GM23338 (cell line): Measurements from ENCODE around the gene SHANK1. TPM values are rescaled to one million over a fixed set of nuclear protein-coding genes. Genes with fewer than 3 reads are reported as not detected.
A peak's percentile ranks its signal among the peaks of the same experiment; 100 is the strongest.

ENCODE experiments used
- ATAC-seq: fragments of 200-7000 bp; cut with Tn5 transposase; 3 replicates; pipeline ENCODE4 v1.9.1; 2020
- DNase-seq: peaks from one replicate; pipeline ENCODE4 v3.0.0-alpha.2; 2015; ENCODE audit warnings: low spot score
- H2AFZ ChIP-seq: fragments of 200-600 bp; sonication (generic); 2 replicates; pipeline ENCODE4 v1.8.0; 2016; ENCODE audit warnings: antibody characterized with exemption, mild to moderate bottlenecking, moderate library complexity
- H3F3A ChIP-seq: fragments of 200-600 bp; sonication (generic); replicated peaks from 2 replicates; pipeline ENCODE4 v1.8.0; 2017; ENCODE audit warnings: antibody characterized with exemption, mixed run types, low read depth
- H3K27ac ChIP-seq: fragments of 200-600 bp; sonication (generic); 2 replicates; pipeline ENCODE4 v1.6.1; 2016; ENCODE audit warnings: low read depth
- H3K27me3 ChIP-seq: fragments of 200-600 bp; sonication (generic); 2 replicates; pipeline ENCODE4 v1.8.0; 2016; ENCODE audit warnings: mild to moderate bottlenecking, mixed run types, moderate library complexity; ENCODE audit not compliant: insufficient read depth
- H3K36me3 ChIP-seq: fragments of 200-600 bp; sonication (generic); 2 replicates; pipeline ENCODE4 v1.8.0; 2016; ENCODE audit warnings: mild to moderate bottlenecking; ENCODE audit not compliant: insufficient read depth
- H3K4me1 ChIP-seq: fragments of 200-600 bp; sonication (generic); 2 replicates; pipeline ENCODE4 v1.8.0; 2016; ENCODE audit warnings: mild to moderate bottlenecking, moderate library complexity; ENCODE audit not compliant: insufficient read depth
- H3K4me2 ChIP-seq: fragments of 200-600 bp; sonication (generic); 2 replicates; pipeline ENCODE4 v1.7.1; 2017; ENCODE audit warnings: mixed run types
- H3K4me3 ChIP-seq: fragments of 200-600 bp; sonication (generic); 2 replicates; pipeline ENCODE4 v1.6.1; 2016; ENCODE audit warnings: mixed run types
- H3K79me2 ChIP-seq: fragments of 200-600 bp; sonication (generic); replicated peaks from 2 replicates; pipeline ENCODE4 v1.8.0; 2017; ENCODE audit warnings: mild to moderate bottlenecking; ENCODE audit not compliant: insufficient read depth
- H3K9me2 ChIP-seq: fragments of 200-600 bp; sonication (generic); 2 replicates; pipeline ENCODE4 v1.8.0; 2017; ENCODE audit not compliant: insufficient read depth
- H4K20me1 ChIP-seq: fragments of 200-600 bp; sonication (generic); replicated peaks from 2 replicates; pipeline ENCODE4 v1.8.0; 2017; ENCODE audit warnings: mild to moderate bottlenecking; ENCODE audit not compliant: insufficient read depth
- H3K27ac Mint-ChIP-seq: 2 replicates; pipeline ENCODE4 v1.8.0; 2020; ENCODE audit warnings: inconsistent platforms, mild to moderate bottlenecking, moderate library complexity, mixed read lengths
- H3K27me3 Mint-ChIP-seq: 3 replicates; pipeline ENCODE4 v1.8.0; 2022; ENCODE audit warnings: low read depth, mild to moderate bottlenecking, moderate library complexity, mixed read lengths, inconsistent platforms; ENCODE audit not compliant: insufficient read depth, poor library complexity
- H3K36me3 Mint-ChIP-seq: 3 replicates; pipeline ENCODE4 v1.8.0; 2021; ENCODE audit warnings: low read depth, mild to moderate bottlenecking, inconsistent platforms, moderate library complexity, mixed read lengths
- H3K4me1 Mint-ChIP-seq: 3 replicates; pipeline ENCODE4 v1.8.0; 2020; ENCODE audit warnings: mild to moderate bottlenecking, inconsistent platforms, mixed read lengths
- H3K4me3 Mint-ChIP-seq: 3 replicates; pipeline ENCODE4 v1.8.0; 2021; ENCODE audit warnings: moderate library complexity, mild to moderate bottlenecking, inconsistent platforms, mixed read lengths
- H3K9me3 Mint-ChIP-seq: 3 replicates; pipeline ENCODE4 v1.8.0; 2020; ENCODE audit warnings: moderate library complexity, mild to moderate bottlenecking, inconsistent platforms, mixed read lengths
- CREB1 ChIP-seq: fragments of 250-450 bp; sonication (Bioruptor Pico); IDR thresholded peaks from 2 replicates; pipeline ENCODE4 v1.5.0; 2020; ENCODE audit warnings: low read depth, mild to moderate bottlenecking, moderate library complexity
- EZH2phosphoT487 ChIP-seq: fragments of 200-600 bp; sonication (generic); IDR thresholded peaks from one replicate; pipeline ENCODE4 v1.8.1; 2018; ENCODE audit warnings: antibody characterized with exemption; ENCODE audit not compliant: unreplicated experiment
- JUNB ChIP-seq: IDR thresholded peaks from one replicate; pipeline ENCODE4 v1.6.1; 2016; ENCODE audit warnings: antibody characterized with exemption; ENCODE audit not compliant: unreplicated experiment
- STAT1 ChIP-seq: IDR thresholded peaks from one replicate; pipeline ENCODE4 v1.6.1; 2016; ENCODE audit warnings: antibody characterized with exemption; ENCODE audit not compliant: unreplicated experiment
- ZNF331 ChIP-seq: fragments of 250-450 bp; sonication (Bioruptor Pico); IDR thresholded peaks from 2 replicates; pipeline ENCODE4 v1.5.0; 2020; ENCODE audit warnings: low read depth, mild to moderate bottlenecking, moderate library complexity
- ZNF462 ChIP-seq: fragments of 250-450 bp; sonication (Bioruptor Pico); IDR thresholded peaks from 2 replicates; pipeline ENCODE4 v1.5.0; 2020; ENCODE audit warnings: mild to moderate bottlenecking, moderate library complexity
- polyA plus RNA-seq: library from polyadenylated mRNA; unstranded; fragments of >200 nt; fragmentation: Nextera tagmentation; extraction: Ambion mirVana; gene quantifications from 2 replicates; pipeline ENCODE4 v1.2.1, GENCODE V29; 2016
- total RNA-seq: library from RNA; depleted of rRNA; stranded (reverse); fragments of >200 nt; shearing (Covaris generic); gene quantifications from 2 replicates; pipeline ENCODE4 v1.2.3, GENCODE V29; 2014
- TF ChIP-seq, protein P1 (sequence below), 2 experiments: fragments of 200-600 bp in 1 of 2; sonication (generic) in 1 of 2; conservative IDR thresholded peaks; 2 replicates each; pipeline versions ENCODE4 v1.5.1 to v1.6.1; 2016 to 2017; ENCODE audit warnings: antibody characterized with exemption in 2 of 2, low read depth in 2 of 2, mild to moderate bottlenecking in 2 of 2, moderate library complexity in 1 of 2

SHANK1 gene
- total and polyA plus RNA-seq, 2 experiments from 2014 or later = 0.23 to 4.1 TPM

- no peak overlapping the region for H3K27ac ChIP-seq
- H3K4me2 ChIP-seq = peak overlapping the region; percentile 74
- H3K9me2 ChIP-seq = no peaks in the 10 kb centered on the region
- Mint-ChIP-seq H3K4me1 (no peaks in the 10 kb centered on the region), H3K4me3 (no peak overlapping the region), H3K9me3 (peaks cover 17% of the 10 kb centered on the region), H3K36me3 (peaks cover 34% of the 10 kb centered on the region), H3K27me3 (peaks cover 12% of the 10 kb centered on the region), H3K27ac (no peak overlapping the region)
- no peaks in the 10 kb centered on the region for H3F3A ChIP-seq
- DNase-seq (peak; percentile 38), ATAC-seq (no peak)
- H3K4me1 ChIP-seq = peaks cover 15% of the 10 kb centered on the region
- no peak for TF ChIP-seq CREB1 (CRISPR knock-in tag)
- TF ChIP-seq, protein P1, sequence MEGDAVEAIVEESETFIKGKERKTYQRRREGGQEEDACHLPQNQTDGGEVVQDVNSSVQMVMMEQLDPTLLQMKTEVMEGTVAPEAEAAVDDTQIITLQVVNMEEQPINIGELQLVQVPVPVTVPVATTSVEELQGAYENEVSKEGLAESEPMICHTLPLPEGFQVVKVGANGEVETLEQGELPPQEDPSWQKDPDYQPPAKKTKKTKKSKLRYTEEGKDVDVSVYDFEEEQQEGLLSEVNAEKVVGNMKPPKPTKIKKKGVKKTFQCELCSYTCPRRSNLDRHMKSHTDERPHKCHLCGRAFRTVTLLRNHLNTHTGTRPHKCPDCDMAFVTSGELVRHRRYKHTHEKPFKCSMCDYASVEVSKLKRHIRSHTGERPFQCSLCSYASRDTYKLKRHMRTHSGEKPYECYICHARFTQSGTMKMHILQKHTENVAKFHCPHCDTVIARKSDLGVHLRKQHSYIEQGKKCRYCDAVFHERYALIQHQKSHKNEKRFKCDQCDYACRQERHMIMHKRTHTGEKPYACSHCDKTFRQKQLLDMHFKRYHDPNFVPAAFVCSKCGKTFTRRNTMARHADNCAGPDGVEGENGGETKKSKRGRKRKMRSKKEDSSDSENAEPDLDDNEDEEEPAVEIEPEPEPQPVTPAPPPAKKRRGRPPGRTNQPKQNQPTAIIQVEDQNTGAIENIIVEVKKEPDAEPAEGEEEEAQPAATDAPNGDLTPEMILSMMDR (conservative IDR thresholded peaks at IDR 0.05; ENCODE audit: low read depth in 2 of 2) = peak in 1 of 2 experiments; percentile 35; a peak in 2 of 4 replicates
- TF ChIP-seq STAT1 = no peak
- peaks cover 23% of the 10 kb centered on the region for H3K27me3 ChIP-seq
- no peaks in the 10 kb centered on the region for H3K36me3 ChIP-seq
- peak overlapping the region; percentile 86 for H2AFZ ChIP-seq
- peak overlapping the region; percentile 48; the same call in 1 of the 2 replicates for H3K4me3 ChIP-seq
- H3K79me2 ChIP-seq = no peaks in the 10 kb centered on the region
- H4K20me1 ChIP-seq = no peaks in the 10 kb centered on the region
These were observed 70.9 kb downstream of the SHANK1 start for GRCh38 chr19:50648659-50649058.

DNA sequence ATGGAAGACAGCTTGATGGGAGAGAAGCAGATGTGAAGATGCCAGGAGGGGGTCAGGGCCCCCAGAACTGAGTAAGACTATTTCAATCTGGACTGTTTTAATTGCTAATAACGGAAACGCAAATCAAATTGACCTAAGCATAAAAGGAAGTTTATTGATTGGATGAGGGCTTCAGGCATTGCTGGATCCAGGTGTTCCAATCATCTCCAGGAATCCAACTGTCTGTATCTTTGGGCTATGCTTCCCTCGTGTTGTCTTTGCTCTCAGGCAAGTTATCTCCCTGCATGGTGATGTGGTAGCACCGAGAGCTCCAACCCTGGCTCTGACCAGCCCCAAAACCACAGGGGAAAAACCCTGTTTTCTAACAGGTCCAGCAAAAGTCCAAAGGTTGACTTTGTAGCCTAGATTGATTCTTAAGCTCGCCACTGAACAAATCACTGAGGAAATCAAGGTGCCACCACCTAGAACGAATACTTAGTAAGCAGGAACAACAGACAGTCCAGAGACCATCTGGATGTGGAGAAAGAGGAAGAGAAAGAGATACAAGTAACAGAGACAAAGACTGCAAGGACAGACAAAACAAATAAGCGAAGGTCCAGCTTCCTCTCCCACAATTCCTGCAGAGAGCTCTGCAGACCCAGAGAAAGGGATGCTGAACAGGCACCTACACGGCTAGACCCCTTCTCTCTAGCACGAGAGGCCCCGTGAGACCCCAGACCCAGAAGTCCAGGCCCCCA lies 71.6 kb downstream of the SHANK1 start:
- Mint-ChIP-seq H3K27ac (no peak overlapping the region), H3K4me1 (no peaks in the 10 kb centered on the region), H3K4me3 (no peak overlapping the region)

DNA sequence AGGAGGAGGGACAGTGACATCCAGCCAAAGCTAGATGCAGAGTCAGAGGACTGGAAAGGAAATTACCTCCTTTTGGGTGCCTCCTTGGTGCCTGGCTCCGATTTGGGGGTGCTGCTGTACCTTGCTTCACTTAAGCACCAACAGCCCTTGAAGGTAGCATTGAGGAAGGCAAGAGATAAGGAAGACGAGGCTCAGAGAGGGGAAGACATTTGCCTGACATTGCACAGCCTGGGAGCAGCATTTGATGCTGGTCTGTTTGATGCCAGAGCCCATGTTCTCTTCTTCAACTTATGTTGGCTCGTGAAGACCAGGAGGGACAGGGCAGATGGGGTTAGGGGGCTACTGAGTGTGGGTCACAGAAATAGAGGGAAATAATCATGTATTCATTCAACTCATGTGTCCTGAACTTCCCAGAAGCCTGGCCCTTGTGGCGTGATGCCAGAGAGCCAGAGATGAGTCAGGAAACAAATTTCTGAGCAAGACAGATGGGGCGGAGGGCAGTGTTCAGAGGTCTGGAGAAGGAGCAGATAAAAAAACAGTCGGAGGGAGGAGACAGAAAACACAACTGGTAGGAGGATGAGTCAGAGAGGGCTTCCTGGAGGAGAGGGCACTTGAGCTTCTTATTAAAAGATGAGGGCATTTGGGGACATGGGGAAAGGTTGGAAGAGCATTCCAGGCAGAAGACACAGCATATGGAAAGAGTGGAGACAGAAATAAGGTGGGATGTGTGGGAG lies 73.4 kb downstream of the SHANK1 start:
- ATAC-seq = no peak
- H3K36me3 ChIP-seq = no peaks in the 10 kb centered on the region
- no peaks in the 10 kb centered on the region for H4K20me1 ChIP-seq
- Mint-ChIP-seq H3K27me3 (peaks cover 10% of the 10 kb centered on the region), H3K4me3 (no peak overlapping the region), H3K36me3 (peaks cover 31% of the 10 kb centered on the region), H3K4me1 (no peaks in the 10 kb centered on the region), H3K9me3 (no peaks in the 10 kb centered on the region; the same call in none of the 3 replicates), H3K27ac (no peak overlapping the region)
- no peak overlapping the region for H2AFZ ChIP-seq
- no peak overlapping the region for H3K4me2 ChIP-seq
- peaks cover 10% of the 10 kb centered on the region; the same call in 1 of the 2 replicates for H3K4me1 ChIP-seq
- H3K27ac ChIP-seq = no peak overlapping the region
- H3K79me2 ChIP-seq = no peaks in the 10 kb centered on the region
- no peaks in the 10 kb centered on the region for H3F3A ChIP-seq
- H3K4me3 ChIP-seq = no peak overlapping the region
- H3K9me2 ChIP-seq = no peaks in the 10 kb centered on the region
- peaks cover 29% of the 10 kb centered on the region for H3K27me3 ChIP-seq
- no peak for DNase-seq
- TF ChIP-seq JUNB = no peak
- TF ChIP-seq ZNF331 (CRISPR knock-in tag) = no peak
- TF ChIP-seq ZNF462 (CRISPR knock-in tag) = no peak

More for the DNA sequence above, 71.6 kb downstream of the SHANK1 start:
- no peak overlapping the region for H3K4me2 ChIP-seq
- H3K27me3 Mint-ChIP-seq = peaks cover 13% of the 10 kb centered on the region
- peaks cover 10% of the 10 kb centered on the region for H3K4me1 ChIP-seq
- peaks cover 11% of the 10 kb centered on the region for H3K9me3 Mint-ChIP-seq
- no peak overlapping the region for H3K27ac ChIP-seq
- H4K20me1 ChIP-seq = no peaks in the 10 kb centered on the region
- no peaks in the 10 kb centered on the region for H3F3A ChIP-seq
- DNase-seq = no peak
- H3K36me3 ChIP-seq = no peaks in the 10 kb centered on the region
- H3K4me3 ChIP-seq = no peak overlapping the region
- peaks cover 29% of the 10 kb centered on the region for H3K27me3 ChIP-seq
- H3K9me2 ChIP-seq = no peaks in the 10 kb centered on the region
- no peak overlapping the region for H2AFZ ChIP-seq
- no peak for ATAC-seq
- H3K79me2 ChIP-seq = no peaks in the 10 kb centered on the region
- H3K36me3 Mint-ChIP-seq = peaks cover 29% of the 10 kb centered on the region
- TF ChIP-seq EZH2phosphoT487 = no peak
